AG20443 (cell line): Measurements from ENCODE around the gene MGLL.
A peak's percentile ranks its signal among the peaks of the same experiment; 100 is the strongest.

Experiments used
- DNase-seq: peaks from one replicate; pipeline ENCODE4 v3.0.0; 2012; ENCODE audit warnings: low spot score, mixed read lengths

The MGLL gene

DNA sequence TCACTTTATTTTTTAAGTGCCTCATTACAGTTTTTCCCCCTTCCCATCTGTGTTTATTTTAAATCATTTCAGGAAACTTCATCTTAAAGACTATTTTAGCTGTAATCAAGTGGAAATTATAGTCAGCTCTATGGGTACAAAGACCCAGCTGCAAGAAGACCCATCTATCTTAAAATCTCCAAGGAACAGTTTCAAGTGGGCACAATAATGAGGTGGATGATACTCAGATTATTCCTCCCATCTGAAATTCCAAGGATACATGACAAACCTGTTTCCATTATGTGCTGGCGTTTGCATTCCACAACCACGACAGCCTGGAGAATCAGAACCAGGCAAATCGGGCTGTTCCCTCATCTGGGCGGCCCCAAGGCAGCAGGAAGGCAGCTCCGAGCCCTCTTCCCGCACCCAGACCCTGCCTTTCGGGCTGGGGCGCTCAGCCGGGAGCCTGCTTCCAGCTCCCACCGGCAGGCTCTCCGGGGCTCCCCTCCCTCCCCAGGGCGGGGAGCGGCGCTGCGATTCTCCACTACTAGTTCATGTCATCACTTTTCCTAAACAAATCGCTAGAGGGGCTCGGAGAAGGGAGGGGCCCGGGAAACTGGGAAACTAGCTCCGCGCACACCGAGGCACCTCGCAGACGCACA lies at the start of gene MGLL:
Gene MGLL, minus strand, starts transcription at position 475 of the 641 bp plus-strand sequence. Its CDS starts 197 bp downstream, at position 278.
- DNase-seq: peak; percentile 68

DNA sequence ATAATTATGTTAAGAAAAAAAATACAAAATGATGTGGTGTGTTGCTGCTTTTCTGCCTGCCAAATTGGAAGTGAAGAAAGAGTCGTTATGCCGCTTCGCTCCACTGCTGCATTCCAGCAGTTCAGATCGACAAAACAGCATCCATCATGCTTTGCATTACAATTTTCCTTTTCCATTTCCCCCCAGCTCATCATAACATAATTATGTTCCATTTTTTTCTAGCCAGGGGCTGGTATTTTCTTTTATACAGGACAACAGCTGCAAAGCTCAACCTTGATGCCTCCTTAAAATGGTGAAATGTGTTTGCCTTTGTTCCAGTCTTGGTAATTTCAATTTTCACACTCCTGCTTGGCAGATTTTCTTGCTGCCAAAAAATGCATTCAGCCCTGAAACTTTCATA lies 47.8 kb upstream of the MGLL start:
- no peak for DNase-seq

DNA sequence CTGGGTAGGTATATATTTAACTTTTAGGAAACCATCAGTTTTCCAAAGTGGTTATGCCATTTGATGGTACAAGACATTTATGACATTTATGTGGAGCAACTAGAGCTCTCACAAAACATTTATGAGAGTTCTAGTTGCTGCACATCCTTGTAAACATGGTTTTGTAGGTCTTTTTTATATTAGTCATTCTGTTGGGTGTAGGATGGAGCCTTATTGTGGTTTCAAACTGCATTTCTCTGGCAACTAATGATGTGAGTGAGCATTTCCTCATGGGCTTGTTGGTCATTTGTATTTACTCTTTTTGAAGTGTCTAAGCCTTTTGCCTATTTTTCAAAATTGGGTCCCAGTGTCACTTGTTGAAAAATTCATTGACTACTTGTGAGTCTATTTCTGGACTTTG lies 45.7 kb upstream of the MGLL start:
- peak; percentile 32 for DNase-seq

DNA sequence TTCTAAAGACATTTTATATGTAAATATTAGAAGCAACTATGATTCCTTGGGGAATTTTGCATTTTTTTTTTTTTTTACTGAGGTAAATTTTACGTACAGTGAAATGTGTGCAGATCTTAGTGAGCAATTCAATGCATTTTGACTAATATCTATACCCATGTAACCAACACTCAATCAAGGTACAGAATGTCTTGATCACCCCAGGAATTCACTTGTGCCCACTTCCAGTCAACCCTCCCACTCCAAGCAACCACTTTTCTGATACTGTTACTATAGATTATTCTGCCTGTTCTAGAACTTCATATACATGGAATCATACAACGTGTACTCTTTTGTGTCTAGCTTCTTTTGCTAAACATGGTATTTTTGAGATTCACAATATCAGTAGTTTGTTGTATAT lies 45.1 kb upstream of the MGLL start:
- no peak for DNase-seq

DNA sequence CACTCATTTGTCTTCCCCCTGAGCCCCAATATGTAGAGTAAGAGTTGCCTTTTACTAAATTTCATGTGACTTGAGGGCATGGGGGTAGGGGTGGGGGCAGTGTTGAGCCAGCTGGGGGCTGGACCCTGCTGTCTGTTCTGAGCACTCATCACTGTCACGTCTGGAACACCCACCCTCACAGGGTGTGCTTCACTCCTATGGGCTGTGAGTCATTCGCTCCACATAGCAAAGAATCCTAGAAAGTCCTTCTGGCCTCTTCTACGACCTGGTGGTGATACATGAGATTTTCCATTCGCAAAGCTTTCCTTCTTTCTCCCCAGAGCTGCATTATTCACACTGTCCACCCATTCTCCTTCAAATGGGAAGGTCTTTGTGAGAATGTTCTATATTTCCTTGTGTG lies 43.6 kb upstream of the MGLL start:
- peak; percentile 35 for DNase-seq

DNA sequence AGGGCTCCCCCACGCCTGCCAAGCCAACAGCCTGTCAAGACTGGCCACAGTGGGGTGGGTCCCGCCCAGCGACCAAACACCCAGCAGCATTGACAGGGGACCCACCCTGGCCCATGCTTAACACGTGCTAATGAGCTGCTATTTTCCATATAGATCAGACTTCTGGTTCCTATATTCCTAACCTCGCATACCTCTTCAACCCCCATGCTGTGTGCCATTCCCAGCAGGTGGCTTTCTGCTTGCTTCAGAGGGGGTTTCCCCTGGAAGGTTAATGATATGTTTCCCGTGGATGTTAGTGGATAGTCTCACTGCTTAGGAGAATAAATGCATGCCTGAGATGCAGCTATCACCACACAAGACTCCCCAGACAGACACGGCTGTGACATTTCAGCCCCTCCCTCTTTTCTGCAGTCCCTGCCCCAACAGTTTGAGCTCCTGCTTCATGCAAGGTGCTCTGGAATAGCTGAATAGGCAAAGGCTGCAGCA lies 37.9 kb upstream of the MGLL start:
- DNase-seq: no peak

DNA sequence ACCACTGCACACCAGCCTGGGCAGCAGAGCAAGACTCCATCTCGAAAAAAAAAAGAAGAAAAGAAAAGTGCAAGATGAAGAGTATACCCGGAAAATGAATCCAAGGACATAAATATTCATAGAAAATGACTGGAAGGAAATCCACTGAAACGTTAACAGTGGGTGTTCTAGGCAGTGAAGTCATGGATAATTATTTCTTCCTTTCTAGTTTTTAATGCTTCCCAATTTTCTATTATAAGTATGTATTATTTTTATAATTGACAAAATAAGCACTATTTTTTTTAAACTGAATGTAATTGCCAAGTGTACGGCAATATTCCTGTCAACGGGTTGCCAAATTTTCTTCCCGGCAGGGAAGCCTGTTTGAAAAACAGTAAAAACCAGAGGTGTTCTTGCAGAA lies 37.4 kb upstream of the MGLL start:
- no peak for DNase-seq

DNA sequence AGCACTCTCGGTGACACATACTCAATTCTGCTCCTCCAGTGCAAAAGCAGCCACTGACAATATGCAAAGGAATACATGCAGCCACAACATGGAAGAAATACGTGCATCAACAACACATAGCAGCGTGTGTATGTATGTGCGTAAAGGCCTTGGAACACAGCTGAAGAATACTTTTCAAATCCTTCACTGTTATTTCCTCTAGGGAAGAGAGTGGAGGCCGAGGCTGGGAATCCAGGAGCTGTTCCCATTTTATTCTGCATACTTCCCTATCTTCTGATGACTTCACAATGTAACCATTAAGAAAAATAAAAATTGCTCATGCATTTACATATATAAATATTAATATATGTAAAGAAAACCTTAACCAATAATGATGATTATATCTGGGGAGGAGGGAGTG lies 36.6 kb upstream of the MGLL start:
- no peak for DNase-seq

DNA sequence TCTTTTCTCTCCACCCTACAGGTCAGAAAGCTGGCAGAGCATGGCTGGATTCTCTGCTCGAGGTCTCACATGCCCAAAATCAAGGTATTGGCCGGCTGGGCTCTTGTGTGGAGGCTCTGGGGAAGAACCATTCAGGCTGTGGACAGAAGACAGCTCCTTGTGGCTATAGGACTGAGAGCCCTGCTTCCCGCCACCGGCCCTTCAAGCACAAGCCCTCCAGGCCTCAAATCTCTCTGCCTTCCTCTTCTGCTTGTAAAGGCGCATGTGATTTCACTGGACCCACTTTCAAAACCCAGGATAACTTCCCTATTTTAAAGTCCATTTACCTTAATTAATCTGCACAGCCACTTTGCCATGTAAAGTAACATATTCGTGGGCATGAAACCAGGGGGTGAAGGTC lies 36.2 kb upstream of the MGLL start:
- no peak for DNase-seq

DNA sequence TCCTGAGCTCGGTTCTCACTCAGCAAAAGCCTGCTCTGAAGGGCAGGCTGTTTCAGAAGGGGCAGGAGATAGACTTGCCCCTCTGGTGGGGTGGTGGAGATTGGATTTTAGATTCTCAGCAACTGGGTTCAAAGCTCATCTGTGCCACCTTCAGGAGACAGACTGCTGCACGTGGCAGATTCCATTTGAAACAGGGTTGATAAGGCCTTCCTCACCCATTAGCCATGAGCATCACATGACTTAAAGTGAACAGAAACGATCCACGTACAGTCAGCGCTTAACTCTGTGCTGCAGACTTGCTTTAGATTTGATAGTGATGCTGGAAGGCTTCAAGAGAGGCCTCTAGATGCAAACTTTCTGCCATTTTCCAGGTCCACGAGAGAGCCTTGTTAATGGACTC lies 35.0 kb upstream of the MGLL start:
- DNase-seq: peak; percentile 37

DNA sequence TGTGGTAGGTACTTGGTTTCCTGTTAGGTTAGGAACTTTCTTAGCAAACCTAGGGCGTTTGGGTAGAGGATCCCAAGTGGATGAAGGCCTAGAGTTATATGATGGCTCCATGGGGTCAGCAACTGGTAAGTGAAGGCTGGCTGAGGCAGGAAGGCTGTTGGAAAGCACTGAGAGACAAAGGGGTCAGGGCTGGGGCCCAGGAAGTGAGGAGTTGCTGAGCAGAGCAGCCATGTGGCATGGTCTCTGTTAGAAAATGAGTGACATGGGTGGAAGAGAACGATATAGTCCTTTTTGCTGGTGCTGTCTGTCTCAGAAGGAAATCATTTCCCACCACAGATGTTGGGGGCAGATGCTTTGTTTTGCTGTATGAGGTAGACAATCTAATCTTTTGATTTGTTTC lies 34.5 kb upstream of the MGLL start:
- no peak for DNase-seq

DNA sequence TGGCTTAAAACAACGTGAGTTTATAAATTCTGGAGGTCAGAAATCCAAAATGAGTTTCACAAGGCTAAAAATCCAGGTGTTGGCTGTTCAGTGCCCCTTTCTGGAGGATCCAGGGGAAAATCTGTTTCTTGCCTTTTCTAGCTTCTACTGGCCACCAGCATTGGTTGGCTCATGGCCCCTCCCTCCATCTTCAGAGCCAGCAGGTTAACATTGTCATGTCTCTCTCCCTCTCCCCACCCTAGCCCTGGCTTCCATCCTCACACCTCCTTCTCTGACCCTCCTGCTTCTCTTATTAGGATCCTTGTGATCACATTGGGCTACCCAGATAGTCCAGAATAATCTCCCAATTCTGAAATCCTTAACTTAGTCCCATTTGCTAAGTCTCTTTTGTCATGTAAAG lies 32.9 kb upstream of the MGLL start:
- no peak for DNase-seq

DNA sequence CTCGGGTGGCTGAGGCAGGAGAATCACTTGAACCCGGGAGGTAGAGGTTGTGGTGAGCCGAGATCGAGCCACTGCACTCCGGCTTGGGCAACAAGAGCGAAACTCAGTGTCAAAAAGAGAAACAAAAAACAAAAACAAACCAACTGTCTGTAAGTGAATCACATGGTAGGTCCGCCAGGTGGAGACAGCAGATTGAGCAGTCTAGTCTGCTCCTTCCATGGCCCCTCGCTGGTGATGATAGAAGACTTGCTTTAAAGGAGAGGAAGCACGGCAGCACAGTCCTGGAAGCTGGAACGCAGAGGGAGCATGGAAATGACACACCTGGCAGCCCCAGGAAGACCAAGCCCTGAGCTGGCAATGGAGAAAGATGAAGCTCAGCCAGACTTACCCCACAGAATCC lies 31.4 kb upstream of the MGLL start:
- DNase-seq: no peak

DNA sequence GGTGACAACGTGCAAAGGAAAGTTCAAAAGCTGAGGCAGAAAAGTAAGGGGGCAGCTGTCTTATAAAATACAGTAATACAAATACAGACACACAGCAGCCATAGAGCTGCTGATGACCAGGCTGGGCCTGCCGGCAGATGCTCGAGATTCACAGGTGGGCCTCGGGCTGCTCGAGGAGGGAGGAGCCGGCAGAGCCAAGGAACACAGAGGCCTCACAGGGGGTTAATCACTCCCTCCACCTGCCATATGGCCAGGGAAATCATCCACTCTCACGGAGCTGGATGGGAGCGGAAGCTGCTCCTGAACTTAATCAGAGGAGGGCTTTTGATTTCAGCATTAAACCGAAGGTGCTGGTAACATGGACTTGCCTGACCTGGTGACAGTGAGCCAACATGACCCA lies 29.6 kb upstream of the MGLL start:
- DNase-seq: no peak

DNA sequence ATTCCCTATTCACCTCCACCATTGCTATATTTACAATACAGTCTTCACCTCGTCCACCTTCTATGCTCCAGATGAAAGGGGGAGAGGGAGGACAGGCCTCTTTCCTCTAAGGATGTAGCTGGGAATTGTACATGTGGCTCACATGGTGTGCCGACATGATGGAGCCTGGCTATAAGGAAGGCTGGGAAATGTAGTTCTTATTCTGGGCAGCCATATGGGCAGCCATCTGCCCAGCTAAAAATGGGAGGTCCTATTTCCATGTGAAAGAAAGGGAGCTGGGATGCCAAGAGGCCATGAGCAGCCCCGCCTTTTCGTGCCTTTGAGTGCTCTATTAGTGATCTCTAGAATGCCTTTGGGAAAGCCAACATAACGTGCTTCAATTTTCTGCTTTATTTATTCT lies 27.1 kb upstream of the MGLL start:
- DNase-seq: no peak

DNA sequence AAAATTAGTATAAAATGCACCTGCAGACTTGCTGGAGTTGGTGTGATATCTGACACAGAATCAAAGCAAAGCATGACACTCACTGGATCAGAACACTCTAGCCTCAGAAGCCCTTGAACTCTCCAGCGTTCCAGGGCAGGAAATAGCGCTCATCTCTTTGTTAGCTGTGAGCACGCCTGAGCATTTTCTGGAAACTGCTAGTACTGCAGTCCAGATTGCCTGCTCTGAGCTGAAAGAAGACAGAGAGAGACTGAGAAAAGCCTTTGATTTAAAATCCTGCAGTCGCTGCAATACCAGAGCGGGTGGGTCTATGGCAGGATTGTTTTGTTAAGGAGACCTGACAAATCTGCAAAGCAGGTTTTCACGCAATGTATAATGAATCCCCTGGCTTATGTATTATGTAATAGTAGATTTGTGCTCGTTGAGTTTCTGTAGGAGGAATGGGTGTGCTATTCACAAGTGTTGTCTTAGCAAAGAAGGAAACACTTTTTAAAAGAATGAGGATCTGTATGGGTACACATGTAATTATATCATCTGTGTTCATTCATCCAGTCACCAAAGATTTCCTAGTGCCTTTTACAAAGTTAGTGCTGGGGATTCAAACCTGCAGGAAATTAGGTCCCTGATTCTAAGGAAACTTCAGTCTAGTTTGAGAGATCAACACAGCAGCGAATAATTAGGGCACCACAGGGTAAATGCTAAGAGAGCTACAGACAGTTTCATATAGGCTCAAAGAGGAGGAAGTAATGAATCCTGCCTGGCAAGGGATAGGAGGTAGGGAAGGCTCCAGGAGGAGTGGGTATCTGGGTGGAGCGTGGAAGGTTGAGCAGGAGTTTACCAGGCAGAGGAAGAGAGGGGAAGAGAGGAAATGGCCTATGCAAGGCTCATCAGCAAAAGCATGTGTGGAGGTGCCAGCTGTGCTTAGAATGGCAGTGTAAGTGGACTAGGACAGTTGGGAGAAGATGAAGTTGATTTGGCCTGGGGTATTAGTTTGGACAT lies 26.1 kb upstream of the MGLL start:
- DNase-seq: peak; percentile 48

DNA sequence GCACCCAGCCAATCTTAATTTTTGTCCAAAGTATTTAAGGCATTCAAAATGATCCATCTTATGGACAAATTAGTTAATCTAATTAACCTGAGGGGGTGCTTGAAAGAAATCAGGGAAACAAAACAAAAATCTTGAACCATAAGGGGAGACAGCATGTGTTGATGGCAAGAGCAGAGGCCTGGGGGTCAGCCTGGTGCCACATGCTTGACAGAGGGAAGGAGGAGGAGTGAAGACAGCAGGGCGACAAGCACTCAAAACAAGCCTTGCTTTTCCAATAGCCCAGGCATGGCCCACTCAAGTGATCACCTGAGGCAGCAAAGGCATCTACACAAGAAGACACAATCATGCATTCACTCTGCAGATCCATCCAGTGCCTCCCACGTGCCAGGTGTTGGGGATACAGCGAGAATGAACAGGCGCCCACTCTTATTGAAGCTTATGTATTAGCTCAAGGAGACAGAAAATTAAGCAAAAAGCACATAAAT lies 25.0 kb upstream of the MGLL start:
- no peak for DNase-seq

DNA sequence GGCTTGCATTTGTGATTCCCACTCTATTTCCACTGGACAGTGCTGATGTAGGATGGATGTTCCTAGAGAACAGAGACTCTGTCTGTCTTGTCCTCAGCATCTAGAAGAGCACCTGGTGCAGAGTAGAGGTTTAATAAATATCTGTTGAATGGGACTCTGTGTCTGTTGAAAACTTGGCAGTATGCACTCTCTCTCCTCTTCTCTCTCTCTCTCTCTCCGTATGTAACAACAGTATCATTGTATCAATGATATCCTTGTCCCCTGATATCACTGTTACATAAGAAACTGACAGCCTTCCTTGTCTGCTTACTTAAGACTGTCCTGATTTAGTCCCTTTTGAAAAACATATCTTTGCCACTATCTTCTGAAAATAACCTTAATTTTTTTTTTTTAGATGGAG lies 24.3 kb upstream of the MGLL start:
- DNase-seq: no peak

DNA sequence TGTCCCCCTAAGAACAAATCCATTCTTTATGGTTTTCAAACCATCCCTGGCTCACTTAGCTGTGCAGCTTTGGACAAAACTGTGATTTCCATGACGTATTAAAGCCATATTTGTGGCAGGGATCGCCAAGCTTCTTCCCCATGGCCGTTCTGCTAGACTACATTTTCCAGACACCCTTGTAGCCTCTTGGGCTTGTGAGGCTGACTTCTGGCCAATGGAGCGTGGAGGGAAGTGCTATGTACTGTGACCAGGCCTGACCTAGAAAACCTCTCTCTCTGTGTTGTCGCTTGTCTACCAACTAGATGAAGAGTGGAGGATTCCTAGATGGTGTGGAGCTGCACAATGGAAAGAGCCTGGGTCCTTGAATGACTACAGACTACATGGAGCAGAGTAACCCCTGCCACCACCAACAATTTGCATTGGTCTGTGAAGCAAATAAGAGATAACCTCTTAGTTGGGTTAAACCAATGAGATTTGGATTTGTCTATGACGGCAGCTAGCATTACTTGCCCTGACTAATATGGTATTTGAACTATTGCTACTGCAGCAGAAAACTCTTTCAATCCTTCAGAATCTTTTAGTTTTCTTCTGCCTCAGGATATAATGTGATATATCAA lies 22.1 kb upstream of the MGLL start:
- DNase-seq: no peak

DNA sequence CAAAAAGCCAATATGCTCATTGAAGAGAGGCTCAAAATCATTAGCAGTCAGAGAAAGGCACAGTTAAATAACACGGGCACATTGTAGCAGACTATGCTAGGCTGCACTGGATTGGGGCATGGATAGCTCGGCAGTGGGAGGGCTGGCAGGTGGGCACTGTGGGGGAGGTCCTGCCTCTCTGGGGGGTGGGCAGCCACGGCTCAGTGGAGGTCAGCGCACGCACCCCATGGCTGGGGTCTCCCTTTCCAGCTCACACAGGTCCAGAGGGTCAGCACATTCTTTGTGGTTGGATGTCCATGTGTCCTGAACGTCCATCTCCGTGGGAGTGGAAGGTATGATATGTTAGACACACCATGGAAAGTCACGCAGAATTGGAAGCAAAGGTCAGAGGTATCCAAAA lies 18.4 kb upstream of the MGLL start:
- DNase-seq: no peak

DNA sequence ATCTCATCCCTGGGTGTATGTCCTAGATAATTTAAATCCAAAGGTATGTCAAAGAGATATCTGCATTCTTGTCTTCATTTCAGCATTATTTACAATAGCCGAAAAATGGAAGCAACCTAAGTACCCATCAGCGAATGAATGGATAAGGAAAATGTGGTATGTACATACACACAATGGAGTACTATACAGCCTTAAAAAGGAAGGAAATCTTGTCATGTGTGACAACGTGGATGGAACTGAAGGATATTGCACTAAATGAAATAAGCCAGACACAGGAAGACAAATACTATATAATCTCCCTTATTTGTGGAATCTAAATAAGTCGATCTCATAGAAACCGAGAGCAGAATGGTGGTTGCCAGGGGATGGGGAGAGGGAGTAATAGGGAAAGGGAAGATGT lies 16.8 kb upstream of the MGLL start:
- no peak for DNase-seq

DNA sequence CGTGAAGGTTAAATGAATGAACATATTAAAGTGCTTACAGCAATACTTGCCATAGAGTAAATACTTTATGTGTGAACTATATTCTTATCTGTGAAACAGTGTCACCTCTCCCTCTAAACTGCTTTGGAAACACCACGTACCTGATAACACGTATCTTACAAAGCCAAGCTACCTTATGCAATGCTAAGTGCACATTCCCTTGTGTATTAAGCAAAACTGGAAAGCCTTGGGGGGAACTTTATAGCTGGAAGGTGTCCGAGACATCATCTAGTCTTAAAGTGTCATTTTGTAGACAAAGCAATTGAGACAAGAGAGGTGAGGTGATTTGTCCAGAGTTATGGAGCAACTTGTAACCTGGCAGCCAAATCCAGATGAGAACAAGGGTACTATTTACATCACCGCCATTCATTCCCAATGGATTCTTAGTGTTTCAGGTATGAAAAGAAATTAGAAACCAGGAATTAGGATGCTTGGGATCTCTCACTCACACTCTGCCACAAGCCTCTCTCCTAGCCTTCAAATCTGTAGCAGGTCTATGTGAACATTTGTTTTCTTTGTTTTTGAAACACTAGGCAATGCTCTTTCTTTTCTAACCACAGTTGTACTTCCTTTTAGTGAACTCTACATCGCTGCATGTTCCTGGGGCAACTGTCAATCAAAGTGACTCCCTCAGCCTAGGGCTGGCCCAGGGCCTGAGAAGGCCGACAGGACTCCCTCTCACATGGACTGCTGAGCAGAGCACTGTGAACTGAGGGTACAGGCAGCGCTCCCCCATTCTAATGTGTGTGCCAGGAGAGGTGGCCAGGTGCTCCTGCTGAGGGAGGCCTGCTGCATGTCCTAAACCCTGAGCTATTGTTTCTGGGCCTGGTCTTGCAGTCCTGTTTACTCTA lies 13.9 kb upstream of the MGLL start:
- DNase-seq: no peak
